ENCODE measurements around the gene NAIF1.
A peak's percentile ranks its signal among the peaks of the same experiment; 100 is the strongest.
"Not testable (repeated sequence)": the region's sequence is repeated elsewhere in the genome, so short reads cannot be mapped to it uniquely, and the experiment has no call there.

NAIF1 gene

GRCh38 chr9:128059365-128059983 is 7.6 kb downstream of the NAIF1 start:
- no peak for DNase-seq (ENCODE audit: low read depth in 3 of 3)

DNA sequence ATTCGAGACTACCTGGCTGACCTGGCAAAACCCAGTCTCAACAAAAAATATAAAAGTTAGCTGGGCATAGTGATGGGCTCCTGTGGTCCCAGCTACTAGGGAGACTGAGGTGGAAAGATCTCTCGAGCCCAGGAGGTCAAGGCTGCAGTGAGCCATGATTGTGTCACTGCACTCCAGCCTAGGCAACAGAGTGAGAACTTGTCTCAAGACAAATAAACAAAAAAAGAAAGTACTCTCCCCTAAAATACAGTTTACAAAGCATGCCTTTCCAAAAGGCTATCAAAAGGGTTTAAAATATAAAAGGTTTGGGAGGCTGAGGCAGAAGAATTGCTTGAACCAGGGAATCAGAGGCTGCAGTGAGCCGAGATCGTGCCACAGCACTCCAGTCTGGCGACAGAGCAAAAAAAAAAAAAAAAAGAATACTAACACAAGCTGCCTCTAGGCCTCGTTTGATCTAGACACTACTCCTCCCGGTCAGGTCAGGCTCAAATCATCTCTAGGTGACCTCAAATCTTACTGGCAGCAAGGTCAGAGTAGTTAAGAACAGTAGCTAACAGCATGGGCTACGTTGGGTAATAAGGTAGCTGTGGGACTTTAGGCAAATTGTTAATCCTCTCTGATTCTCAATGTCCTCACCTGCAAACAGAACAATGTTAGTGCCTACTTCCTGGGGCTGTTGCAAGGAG is 9.3 kb downstream of the NAIF1 start:
- DNase-seq (ENCODE audit: low read depth in 3 of 3): no peak

- no peak for DNase-seq (ENCODE audit: low read depth in 3 of 3)
These were observed 10.0 kb downstream of the NAIF1 start for GRCh38 chr9:128056887-128057723.

- DNase-seq (ENCODE audit: low read depth in 3 of 3): no peak
These were observed 11.0 kb downstream of the NAIF1 start for GRCh38 chr9:128056086-128056485.

DNA sequence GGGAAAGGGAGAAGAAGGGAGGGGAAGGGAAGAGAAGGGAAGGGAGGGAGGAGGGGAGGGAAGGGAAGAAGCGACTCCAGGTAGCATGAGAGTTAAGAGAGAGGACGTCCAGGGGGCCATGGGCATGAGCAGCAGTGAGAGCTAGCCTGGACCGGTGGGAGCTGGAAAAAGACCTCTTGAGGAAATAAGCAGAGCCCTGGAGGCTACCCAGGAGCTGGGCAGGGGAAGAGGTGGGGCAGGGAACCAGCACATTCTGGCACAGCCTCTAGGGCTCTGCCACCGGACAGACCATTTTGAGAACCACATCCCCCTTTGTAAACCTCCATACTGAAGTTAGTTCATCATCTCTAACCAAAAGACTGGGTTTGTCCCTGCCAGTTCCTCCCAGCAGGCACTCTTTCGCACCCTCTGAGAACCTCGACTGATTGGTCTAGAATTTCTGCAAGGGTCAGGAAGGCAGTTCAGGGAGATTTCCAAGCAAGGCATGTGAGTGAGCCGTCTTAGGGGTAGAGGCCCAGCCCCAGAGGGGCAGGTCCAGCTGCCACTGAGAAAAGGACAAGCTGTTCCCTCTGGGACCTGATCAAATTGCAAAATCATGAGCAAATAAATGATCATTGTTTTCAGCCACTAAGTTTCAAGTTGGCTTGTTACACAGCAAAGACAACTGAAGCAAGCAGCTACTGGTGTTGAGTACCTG is 11.6 kb downstream of the NAIF1 start:
- DNase-seq (ENCODE audit: low read depth in 3 of 3): no peak

- no peak for DNase-seq (ENCODE audit: low read depth in 3 of 3)
These were observed 13.0 kb downstream of the NAIF1 start for GRCh38 chr9:128054087-128054486.

DNA sequence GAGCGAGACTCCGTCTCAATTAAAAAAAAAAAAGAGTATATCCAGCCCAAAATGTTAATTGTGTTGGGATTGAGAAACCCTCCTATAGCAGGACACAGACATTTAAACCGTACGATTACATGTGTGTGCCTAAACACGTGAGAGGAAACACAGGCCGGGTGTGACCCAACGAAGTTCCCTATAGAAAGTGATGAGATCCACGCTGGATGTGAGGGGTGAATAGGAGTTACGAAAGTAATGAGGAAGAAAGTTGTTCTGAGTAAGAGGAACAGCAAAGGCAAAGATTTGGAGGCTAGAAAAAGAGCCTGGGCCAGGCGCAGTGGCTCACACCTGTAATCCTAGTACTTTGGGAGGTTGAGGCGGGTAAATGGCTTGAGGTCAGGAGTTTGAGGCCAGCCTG is 13.6 kb downstream of the NAIF1 start:
- DNase-seq (ENCODE audit: low read depth in 3 of 3): no peak

DNA sequence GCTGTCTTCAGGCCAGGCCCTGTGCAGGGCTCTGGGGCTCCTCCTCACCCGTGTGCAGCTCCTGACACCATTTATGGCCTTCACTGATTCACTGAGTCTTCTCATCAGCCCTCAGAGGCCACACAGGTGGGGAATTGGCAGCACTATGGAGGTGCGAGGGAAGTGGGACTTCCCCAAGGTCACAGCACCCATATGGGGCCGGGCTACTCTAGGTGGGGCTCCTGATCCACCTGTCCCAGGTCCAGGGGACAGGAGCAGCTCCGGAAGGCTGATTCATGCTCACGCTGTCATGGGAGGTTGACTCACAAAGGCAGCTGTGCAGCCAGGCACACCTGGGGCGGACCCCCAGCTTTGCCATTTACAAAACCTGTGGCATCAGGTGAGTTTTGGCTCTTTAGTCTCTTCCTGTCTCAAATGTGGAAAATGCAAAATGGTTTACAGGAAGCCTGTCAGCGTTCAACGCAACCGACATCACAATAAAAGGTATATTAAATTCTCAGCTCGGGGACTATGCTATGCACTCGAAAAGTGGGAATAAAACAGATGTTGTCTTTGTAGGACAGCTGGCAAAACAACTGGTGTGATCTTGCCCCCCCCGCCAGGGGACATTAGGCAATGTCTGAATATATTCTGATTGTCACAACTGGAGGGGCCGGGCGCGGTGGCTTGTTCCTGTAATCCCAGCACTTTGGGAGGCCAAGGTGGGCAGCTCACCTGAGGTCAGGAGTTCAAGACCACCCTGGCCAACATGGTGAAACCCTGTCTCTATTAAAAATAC is 15.0 kb downstream of the NAIF1 start:
- no peak for DNase-seq (ENCODE audit: low read depth in 3 of 3)

GRCh38 chr9:128049843-128050242 is 17.3 kb downstream of the NAIF1 start:
- DNase-seq (ENCODE audit: low read depth in 3 of 3): no peak

- no peak for DNase-seq (ENCODE audit: low read depth in 3 of 3)
These were observed 18.5 kb downstream of the NAIF1 start for GRCh38 chr9:128048663-128049062.

DNA sequence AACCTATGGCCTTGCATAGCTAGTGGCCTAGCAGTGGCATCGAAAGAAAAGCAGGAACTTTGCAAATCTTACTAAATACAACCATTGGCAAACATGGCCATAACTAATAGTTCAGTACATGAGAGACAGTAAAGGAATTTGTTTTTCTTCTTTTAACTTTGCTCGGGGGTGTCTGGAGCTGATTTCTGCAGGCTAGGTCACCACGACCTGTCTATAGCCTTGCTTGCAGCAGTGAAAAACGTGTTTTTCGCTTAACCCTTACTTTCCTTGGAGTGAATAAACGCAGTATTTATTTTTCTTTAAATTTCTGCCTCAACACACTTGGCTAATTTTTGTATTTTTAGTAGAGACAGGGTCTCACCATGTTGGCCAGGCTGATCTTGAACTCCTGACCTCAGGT is 19.9 kb downstream of the NAIF1 start:
- DNase-seq (ENCODE audit: low read depth in 3 of 3): no peak

GRCh38 chr9:128045831-128046230 is 21.3 kb downstream of the NAIF1 start:
- DNase-seq (ENCODE audit: low read depth in 3 of 3): no peak

- DNase-seq (ENCODE audit: low read depth in 3 of 3): not testable (repeated sequence)
These were observed 21.7 kb downstream of the NAIF1 start for GRCh38 chr9:128045409-128045808.

- DNase-seq (ENCODE audit: low read depth in 3 of 3): no peak
These were observed 23.7 kb downstream of the NAIF1 start for GRCh38 chr9:128043467-128043868.

GRCh38 chr9:128042043-128042442 is 25.1 kb downstream of the NAIF1 start:
- DNase-seq (ENCODE audit: low read depth in 3 of 3): no peak

DNA sequence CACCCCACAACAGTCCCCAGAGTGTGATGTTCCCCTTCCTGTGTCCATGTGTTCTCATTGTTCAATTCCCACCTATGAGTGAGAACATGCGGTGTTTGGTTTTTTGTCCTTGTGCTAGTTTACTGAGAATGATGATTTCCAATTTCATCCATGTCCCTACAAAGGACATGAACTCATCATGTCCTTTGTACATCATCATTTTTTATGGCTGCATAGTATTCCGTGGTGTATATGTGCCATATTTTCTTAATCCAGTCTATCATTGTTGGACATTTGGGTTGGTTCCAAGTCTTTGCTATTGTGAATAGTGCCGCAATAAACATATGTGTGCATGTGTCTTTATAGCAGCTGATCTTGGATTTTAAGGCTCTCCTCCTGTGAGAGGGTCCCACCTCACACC is 26.3 kb downstream of the NAIF1 start:
- not testable (repeated sequence) for DNase-seq (ENCODE audit: low read depth in 3 of 3)

DNA sequence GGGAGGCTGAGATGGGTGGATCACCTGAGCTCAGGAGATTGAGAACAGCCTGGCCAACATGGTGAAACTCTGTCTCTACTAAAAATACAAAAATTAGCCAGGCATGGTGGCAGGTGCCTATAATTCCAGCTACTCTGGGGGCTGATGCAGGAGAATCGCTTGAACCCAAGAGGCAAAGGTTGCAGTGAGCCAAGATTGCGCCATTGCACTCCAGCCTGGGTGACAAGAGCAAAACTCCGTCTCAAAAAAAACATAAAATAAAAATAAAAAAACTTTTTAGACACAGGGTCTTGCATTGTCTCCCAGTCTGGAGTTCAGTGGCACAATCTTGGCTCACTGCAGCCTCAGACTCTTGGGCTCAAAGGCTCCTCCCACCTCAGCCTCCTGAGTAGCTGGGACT is 30.6 kb downstream of the NAIF1 start:
- DNase-seq (ENCODE audit: low read depth in 3 of 3): not testable (repeated sequence)

- peak in 1 of 3 experiments; percentile 49 for DNase-seq (ENCODE audit: low read depth in 3 of 3)
These were observed 32.1 kb downstream of the NAIF1 start for GRCh38 chr9:128034821-128035652.

DNA sequence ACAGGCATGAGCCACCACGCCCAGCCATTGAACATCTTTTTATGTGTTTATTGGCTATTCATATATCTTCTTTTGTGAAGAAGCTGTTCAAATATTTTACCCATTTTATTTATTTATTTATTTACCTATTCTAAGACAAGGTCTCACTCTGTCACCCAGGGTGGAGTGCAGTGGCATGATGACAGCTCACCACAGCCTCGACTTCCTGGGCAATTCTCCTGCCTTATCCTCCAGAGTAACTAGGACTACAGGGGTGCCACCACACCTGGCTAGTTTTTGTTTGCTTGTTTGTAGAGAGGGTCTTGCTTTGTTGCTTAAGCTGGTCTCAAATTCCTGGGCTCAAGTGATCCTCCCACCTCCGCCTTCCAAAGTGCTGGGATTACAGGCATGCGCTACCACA is 33.5 kb downstream of the NAIF1 start:
- no peak for DNase-seq (ENCODE audit: low read depth in 3 of 3)

DNA sequence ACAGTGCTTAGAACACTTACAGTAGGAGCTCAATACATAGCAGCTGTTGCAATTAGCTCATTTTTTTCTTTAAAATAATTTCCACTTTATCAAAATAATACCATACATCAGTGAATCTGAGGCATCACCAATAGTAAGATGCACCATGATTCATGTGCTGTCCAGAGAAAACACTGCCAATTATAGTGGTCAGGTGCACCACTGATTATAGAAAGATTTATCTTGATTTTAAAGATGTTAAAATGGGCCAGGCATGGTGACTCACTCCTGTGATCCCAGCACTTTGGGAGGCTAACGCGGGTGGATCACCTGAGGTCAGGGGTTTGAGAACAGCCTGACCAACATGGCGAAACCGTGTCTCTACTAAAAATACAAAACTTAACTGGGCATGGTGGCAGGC is 39.4 kb downstream of the NAIF1 start:
- no peak for DNase-seq (ENCODE audit: low read depth in 3 of 3)

All from stimulated activated CD4-positive, alpha-beta T cell treated with anti-CD3 and anti-CD28 coated beads, TNF-alpha, amount 100 ng/mL, for 4 hours (primary cell).